GM19324 (cell line): ENCODE data around the gene PPIL3.

Source experiments
- ATAC-seq: cut with Tn5 transposase; IDR thresholded peaks from one replicate; pipeline ENCODE4 v1.9.1; 2021; ENCODE audit warnings: mild to moderate bottlenecking, moderate library complexity; ENCODE audit not compliant: unreplicated experiment, low FRiP score

Gene PPIL3

GRCh38 chr2:200861617-200862155 is 27.2 kb downstream of the PPIL3 start:
- no peak for ATAC-seq

GRCh38 chr2:200860092-200860795 is 28.6 kb downstream of the PPIL3 start:
- ATAC-seq: no peak

GRCh38 chr2:200856806-200857205 is 32.1 kb downstream of the PPIL3 start:
- ATAC-seq: no peak

- ATAC-seq: no peak
Measured at GRCh38 chr2:200852605-200853004, 36.3 kb downstream of the PPIL3 start.

DNA sequence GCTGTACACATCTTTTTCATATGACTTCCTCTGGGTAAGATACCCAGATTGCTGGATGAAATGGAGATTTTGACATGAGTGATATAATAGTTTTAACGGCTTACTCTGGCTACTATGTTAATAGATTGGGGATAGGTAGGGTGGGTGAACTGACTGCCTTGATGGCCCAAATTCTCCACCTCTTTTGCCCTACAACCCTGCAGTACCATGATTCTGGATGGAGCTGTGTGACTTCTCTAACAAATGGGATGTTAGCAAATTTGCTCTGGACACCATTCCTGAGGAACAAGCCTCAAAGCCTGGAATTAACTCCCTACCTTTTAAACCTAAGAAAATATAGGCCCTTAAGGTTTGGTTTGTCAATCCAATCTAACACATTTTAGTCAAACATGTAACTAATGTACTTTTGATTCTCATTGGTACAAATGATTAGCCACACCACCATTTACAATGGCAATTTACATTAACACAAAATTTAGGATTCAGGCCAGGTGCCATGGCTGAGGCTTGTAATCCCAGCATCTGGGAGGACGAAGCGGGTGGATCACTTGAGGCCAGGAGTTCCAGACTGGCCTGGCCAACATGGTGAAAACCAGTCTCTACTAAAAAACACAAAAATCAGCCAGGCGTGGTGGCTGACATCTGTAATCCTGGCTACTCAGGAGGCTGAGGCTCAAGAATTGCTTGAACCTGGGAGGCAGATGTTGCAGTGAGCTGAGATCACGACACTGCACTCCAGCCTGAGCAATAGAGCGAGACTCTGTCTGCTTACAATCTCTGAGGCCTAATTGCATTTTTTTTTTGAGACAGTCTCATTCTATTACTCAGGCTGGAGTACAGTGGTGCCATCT is 37.3 kb downstream of the PPIL3 start:
- no peak for ATAC-seq

- no peak for ATAC-seq
Measured at GRCh38 chr2:200850512-200851256, 38.2 kb downstream of the PPIL3 start.

GRCh38 chr2:200847939-200848338 is 40.9 kb downstream of the PPIL3 start:
- ATAC-seq: no peak

DNA sequence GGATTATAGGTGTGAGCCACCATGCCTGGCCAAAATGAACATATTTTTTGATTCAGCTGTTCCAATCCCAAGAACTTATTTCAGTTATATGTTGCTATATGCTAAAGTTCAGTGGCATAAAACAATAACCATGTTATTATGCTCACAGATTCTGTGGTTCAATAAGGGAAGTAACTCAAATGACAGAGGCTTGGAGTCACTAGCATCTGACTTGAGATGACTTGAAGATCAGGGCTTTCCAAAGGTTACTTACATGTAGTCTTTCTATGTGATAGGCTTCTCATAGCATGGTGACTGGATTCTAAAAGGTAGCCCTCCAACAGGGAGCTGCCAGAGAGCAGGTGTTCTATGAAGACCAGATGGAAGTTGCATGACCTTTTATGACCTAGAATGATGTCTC is 41.6 kb downstream of the PPIL3 start:
- no peak for ATAC-seq

- ATAC-seq: no peak
Measured at GRCh38 chr2:200845669-200846325, 43.1 kb downstream of the PPIL3 start.

- ATAC-seq: no peak
Measured at GRCh38 chr2:200845194-200845593, 43.7 kb downstream of the PPIL3 start.

- no peak for ATAC-seq
Measured at GRCh38 chr2:200843993-200844948, 44.6 kb downstream of the PPIL3 start.

DNA sequence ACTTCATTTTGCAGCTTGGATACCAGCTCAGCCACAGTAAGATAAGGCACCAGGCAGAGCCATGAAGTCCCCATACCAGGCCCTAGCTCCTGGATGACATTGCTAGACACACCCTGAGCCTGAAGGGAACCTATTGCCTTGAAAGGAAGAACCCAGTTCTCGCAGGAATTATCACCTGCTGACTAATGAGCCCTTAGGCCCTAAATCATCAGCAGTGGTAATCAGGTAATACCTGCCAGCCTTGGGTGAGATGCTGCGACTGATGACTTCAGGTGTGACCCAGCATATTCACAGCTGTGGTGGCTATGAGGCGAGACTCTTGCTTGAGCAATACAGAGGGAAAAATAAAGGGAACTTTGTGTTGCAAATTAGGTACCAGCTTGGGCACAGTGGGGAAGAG is 49.4 kb downstream of the PPIL3 start:
- no peak for ATAC-seq

- ATAC-seq: no peak
Measured at GRCh38 chr2:200834701-200835100, 54.2 kb downstream of the PPIL3 start.

GRCh38 chr2:200829258-200829655 is 59.6 kb downstream of the PPIL3 start:
- ATAC-seq: no peak

DNA sequence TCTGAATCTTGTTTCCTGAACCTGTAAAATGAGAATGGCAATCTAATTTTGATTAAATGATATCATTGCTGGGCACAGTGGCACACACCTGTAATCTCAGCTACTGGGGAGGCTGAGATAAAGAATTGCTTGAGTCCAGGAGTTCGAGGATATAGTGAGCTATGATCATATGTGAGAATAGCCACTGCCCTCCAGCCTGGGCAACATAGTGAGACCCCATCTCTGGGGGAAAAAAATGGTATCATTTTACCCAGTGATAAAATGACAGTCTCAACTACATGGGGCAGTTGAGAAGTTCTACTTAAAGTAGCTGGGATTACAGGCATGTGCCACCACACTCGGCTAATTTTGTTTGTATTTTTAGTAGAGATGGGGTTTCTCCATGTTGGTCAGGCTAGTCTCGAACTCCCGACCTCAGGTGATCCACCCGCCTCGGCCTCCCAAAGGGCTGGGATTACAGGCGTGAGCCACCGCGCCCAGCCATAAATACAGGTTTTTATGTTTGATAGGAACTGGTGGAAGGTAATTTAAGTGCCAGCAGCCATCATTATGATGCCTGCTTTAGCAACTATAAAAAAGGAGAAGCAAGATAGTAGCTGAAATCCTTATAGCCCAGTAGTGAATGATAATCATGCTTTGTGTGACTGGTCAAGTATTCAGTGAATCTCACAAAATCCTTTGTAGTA is 60.2 kb downstream of the PPIL3 start:
- no peak for ATAC-seq

DNA sequence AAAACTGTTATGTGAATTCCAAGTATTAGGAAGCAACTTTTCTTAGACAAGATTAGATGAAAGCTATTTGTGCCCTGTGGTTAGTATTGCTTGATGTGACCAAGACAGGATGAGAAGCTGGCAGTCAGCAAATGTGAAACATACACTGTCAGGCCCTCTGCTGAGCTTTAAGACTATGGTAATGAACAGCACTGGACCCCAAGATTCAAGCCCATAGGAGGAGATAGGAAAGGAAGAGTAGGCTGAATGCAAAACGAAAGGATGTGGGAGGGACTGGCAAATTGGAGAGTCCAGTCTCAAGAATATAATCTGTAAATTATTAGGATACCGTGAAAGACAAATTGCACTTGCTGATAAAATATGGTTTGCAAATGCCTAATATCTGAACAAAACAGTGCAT is 60.8 kb downstream of the PPIL3 start:
- no peak for ATAC-seq

- ATAC-seq: no peak
Measured at GRCh38 chr2:200821686-200822245, 67.1 kb downstream of the PPIL3 start.
